GM23248 (cell line): ENCODE data around the gene ST8SIA1. TPM values are rescaled to one million over a fixed set of nuclear protein-coding genes. Genes with fewer than 3 reads are reported as not detected.

Experiments used
- DNase-seq: peaks from one replicate; pipeline ENCODE4 v3.0.0-alpha.2; 2015
- H2AFZ ChIP-seq: fragments of 200-600 bp; sonication (generic); 2 replicates; pipeline ENCODE4 v1.6.1; 2016; ENCODE audit warnings: antibody characterized with exemption
- H3F3A ChIP-seq: fragments of 200-600 bp; sonication (generic); 2 replicates; pipeline ENCODE4 v1.6.1; 2016; ENCODE audit warnings: mild to moderate bottlenecking, antibody characterized with exemption, mixed run types; ENCODE audit not compliant: insufficient read depth
- H3K27ac ChIP-seq: fragments of 200-600 bp; sonication (generic); 2 replicates; pipeline ENCODE4 v1.5.1; 2016; ENCODE audit warnings: mild to moderate bottlenecking
- H3K27me3 ChIP-seq: fragments of 200-600 bp; sonication (generic); replicated peaks from 2 replicates; pipeline ENCODE4 v1.6.1; 2016; ENCODE audit warnings: mild to moderate bottlenecking; ENCODE audit not compliant: insufficient read depth
- H3K36me3 ChIP-seq: fragments of 200-600 bp; sonication (generic); 2 replicates; pipeline ENCODE4 v1.6.1; 2016; ENCODE audit warnings: low read depth, mild to moderate bottlenecking
- H3K4me1 ChIP-seq: fragments of 200-600 bp; sonication (generic); 2 replicates; pipeline ENCODE4 v1.6.1; 2016; ENCODE audit warnings: mild to moderate bottlenecking; ENCODE audit not compliant: insufficient read depth
- H3K4me2 ChIP-seq: fragments of 200-600 bp; sonication (generic); one replicate; pipeline ENCODE4 v1.6.1; 2016; ENCODE audit warnings: mild to moderate bottlenecking; ENCODE audit not compliant: unreplicated experiment
- H3K4me3 ChIP-seq: fragments of 200-600 bp; sonication (generic); 2 replicates; pipeline ENCODE4 v1.5.1; 2016; ENCODE audit warnings: mild to moderate bottlenecking
- H3K79me2 ChIP-seq: fragments of 200-600 bp; sonication (generic); 2 replicates; pipeline ENCODE4 v1.6.1; 2016; ENCODE audit warnings: mild to moderate bottlenecking; ENCODE audit not compliant: insufficient read depth
- H3K9ac ChIP-seq: fragments of 200-600 bp; sonication (generic); 2 replicates; pipeline ENCODE4 v1.6.1; 2016; ENCODE audit warnings: mild to moderate bottlenecking
- H3K9me2 ChIP-seq: fragments of 200-600 bp; sonication (generic); 2 replicates; pipeline ENCODE4 v1.6.1; 2016; ENCODE audit warnings: mixed run types, mild to moderate bottlenecking, moderate library complexity; ENCODE audit not compliant: insufficient read depth
- H3K9me3 ChIP-seq: fragments of 200-600 bp; sonication (generic); one replicate; pipeline ENCODE4 v1.6.1; 2017; ENCODE audit warnings: low read depth
- H4K20me1 ChIP-seq: fragments of 200-600 bp; sonication (generic); 2 replicates; pipeline ENCODE4 v1.6.0; 2016; ENCODE audit not compliant: insufficient read depth
- EZH2 ChIP-seq: fragments of 200-600 bp; sonication (generic); IDR thresholded peaks from 2 replicates; pipeline ENCODE4 v1.6.1; 2018; ENCODE audit warnings: antibody characterized with exemption, mild to moderate bottlenecking; ENCODE audit not compliant: insufficient read depth, poor library complexity, severe bottlenecking
- EZH2phosphoT487 ChIP-seq: fragments of 200-600 bp; sonication (generic); IDR thresholded peaks from 2 replicates; pipeline ENCODE4 v1.6.1; 2018; ENCODE audit warnings: antibody characterized with exemption, moderate library complexity, mild to moderate bottlenecking, low read depth; ENCODE audit not compliant: insufficient read depth
- WGBS, 2 experiments: methylation state at CpG; one replicate each; pipeline ENCODE4 v1.1.6; 2015 to 2017; ENCODE audit warnings: low lambda C conversion rate in 2 of 2, low coverage in 1 of 2; ENCODE audit errors: missing lambda C conversion rate in 2 of 2; 5-methylcytosine and 5-hydroxymethylcytosine counted together
- in situ Hi-C: fragments of 300-500 bp; cut with MboI; formaldehyde crosslinking; loops from 2 replicates; pipeline ENCODE4 v1.15.0; 2020
- polyA plus RNA-seq: library from polyadenylated mRNA; unstranded; fragments of >200 nt; fragmentation: Nextera tagmentation; extraction: Ambion mirVana; gene quantifications from 2 replicates; pipeline ENCODE4 v1.2.1, GENCODE V29; 2016
- total RNA-seq: library from RNA; depleted of rRNA; stranded (reverse); fragments of >200 nt; shearing (Covaris generic); gene quantifications from 2 replicates; pipeline ENCODE4 v1.2.3, GENCODE V29; 2014

ST8SIA1 gene
- total and polyA plus RNA-seq, 2 experiments from 2014 or later, result 0.15 TPM; not detected in 1

DNA sequence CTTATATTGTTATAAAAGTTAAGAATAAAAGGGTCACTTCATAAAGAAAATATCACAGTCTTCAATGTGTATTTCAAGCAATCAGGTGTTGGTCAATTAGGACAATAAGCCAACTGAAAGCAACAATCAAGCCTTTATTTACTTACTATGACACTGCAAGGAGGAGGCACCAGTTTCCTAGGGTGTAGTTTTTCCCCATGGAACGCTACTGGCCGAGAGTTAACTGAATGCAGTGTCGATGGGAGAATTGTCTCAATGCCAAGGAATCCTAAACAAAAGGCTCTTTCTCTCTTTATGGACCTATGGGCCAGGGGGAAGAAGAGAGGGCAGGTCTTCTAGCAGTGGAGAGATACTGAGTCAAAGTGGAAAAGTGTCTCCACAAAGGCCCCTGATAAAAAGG is 146.1 kb downstream of the ST8SIA1 start:
- 81 to 82% methylated on average over 3 of the region's 3 CpGs for WGBS, 2 experiments
- H3F3A ChIP-seq, result no peaks in the 10 kb centered on the region
- no peaks in the 10 kb centered on the region for H3K9me3 ChIP-seq
- H4K20me1 ChIP-seq, result no peaks in the 10 kb centered on the region
- no peak for DNase-seq
- no peak overlapping the region for H2AFZ ChIP-seq
- no peaks in the 10 kb centered on the region for H3K36me3 ChIP-seq
- H3K79me2 ChIP-seq, result no peaks in the 10 kb centered on the region
- no peak for TF ChIP-seq EZH2
- H3K4me3 ChIP-seq, result no peak overlapping the region
- no peaks in the 10 kb centered on the region for H3K4me1 ChIP-seq
- H3K9ac ChIP-seq, result no peak overlapping the region
- in situ Hi-C loops, result no loop called here
- no peak overlapping the region for H3K4me2 ChIP-seq
- no peak overlapping the region for H3K27ac ChIP-seq
- H3K27me3 ChIP-seq, result peaks cover 7% of the 10 kb centered on the region
- no peaks in the 10 kb centered on the region for H3K9me2 ChIP-seq

DNA sequence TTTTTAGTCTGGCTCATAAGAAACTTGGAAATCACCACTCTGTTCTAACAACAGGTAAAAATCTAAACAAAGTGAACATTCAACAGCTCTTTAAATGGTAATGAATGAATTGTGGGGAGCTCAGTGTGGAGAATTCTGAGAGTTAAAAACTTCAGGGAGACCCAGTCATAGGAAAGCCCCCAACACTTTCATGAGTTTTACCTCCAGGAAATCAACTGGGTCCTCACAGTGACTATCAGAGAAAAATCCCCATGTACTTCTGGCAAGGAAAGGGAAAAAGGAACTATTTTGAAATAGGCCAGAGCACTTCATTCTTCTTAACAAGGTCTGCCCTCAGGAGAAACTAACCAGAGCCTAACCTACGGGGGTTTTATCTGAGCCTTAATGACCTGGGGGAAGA is 153.8 kb downstream of the ST8SIA1 start:
- no peak for TF ChIP-seq EZH2phosphoT487
- WGBS, 2 experiments, result 11 to 14% methylated on average over 1 of the region's 1 CpG
- Histone ChIP-seq H3K4me2 (no peak overlapping the region), H3K9ac (no peak overlapping the region), H3K4me3 (no peak overlapping the region), H4K20me1 (no peaks in the 10 kb centered on the region), H3K9me3 (no peaks in the 10 kb centered on the region), H3K4me1 (no peaks in the 10 kb centered on the region), H3K36me3 (no peaks in the 10 kb centered on the region), H3K27me3 (peaks cover 20% of the 10 kb centered on the region; the same call in 1 of the 2 replicates), H3F3A (no peaks in the 10 kb centered on the region), H2AFZ (no peak overlapping the region), H3K79me2 (no peaks in the 10 kb centered on the region), H3K27ac (no peak overlapping the region), H3K9me2 (no peaks in the 10 kb centered on the region)
- DNase-seq, result no peak
- in situ Hi-C loops, result no loop called here

DNA sequence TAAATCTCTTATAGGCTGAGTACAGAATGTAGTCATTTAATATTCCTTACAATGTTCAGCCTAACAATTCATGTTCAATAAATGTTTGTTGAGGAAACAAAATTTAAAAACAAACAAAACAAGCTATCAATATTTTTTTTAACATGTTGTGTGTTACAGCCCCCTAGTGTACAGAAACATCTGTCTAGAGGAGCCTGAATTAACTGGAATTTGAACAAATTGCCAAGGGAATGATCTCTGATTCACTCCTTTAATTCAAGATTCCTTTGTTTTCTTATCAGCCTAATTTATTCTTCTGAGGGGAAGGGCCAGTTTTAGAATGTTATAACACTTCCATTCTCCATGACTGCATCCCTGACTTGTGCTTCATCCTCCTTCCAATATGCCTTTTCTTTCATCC is 161.3 kb downstream of the ST8SIA1 start:
- Histone ChIP-seq H4K20me1 (no peaks in the 10 kb centered on the region), H3K36me3 (no peaks in the 10 kb centered on the region), H3K9ac (no peak overlapping the region), H3K79me2 (no peaks in the 10 kb centered on the region), H3K9me2 (no peaks in the 10 kb centered on the region), H3K4me2 (no peak overlapping the region), H3K27me3 (no peaks in the 10 kb centered on the region), H3K27ac (no peak overlapping the region), H3K9me3 (no peaks in the 10 kb centered on the region), H3F3A (no peaks in the 10 kb centered on the region), H2AFZ (no peak overlapping the region), H3K4me1 (no peaks in the 10 kb centered on the region), H3K4me3 (no peak overlapping the region)
- in situ Hi-C loops, result no loop called here
- TF ChIP-seq EZH2, result no peak
- no peak for TF ChIP-seq EZH2phosphoT487
- DNase-seq, result peak; percentile 0

DNA sequence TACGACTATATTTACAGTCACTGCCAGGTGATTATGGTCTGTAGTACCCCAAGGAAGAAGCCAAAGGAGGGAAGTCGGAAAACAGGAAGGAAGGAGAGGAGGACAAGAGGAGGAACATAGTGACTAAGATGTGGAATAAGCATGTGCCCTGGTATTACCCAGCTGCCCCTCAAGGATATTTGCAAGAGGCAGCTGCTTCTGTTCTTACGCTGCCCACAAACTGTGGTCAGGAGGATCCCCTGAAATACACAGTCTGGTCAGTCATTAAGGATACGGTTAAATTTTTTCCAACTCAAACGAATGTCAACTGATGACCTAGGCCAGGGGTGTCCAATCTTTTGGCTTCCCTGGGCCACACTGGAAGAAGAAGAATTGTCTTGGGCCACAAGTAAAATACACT is 162.0 kb downstream of the ST8SIA1 start:
- no peak overlapping the region for H3K9ac ChIP-seq
- in situ Hi-C loops, result no loop called here
- H3F3A ChIP-seq, result no peaks in the 10 kb centered on the region
- no peak overlapping the region for H3K4me2 ChIP-seq
- TF ChIP-seq EZH2phosphoT487, result no peak
- H3K9me2 ChIP-seq, result no peaks in the 10 kb centered on the region
- no peaks in the 10 kb centered on the region for H3K4me1 ChIP-seq
- WGBS, 2 experiments, result 74% methylated on average over 5 of the region's 5 CpGs
- H3K9me3 ChIP-seq, result no peaks in the 10 kb centered on the region
- no peaks in the 10 kb centered on the region for H3K36me3 ChIP-seq
- no peak for DNase-seq
- no peaks in the 10 kb centered on the region for H4K20me1 ChIP-seq
- H3K27ac ChIP-seq, result no peak overlapping the region
- H3K4me3 ChIP-seq, result no peak overlapping the region
- H3K79me2 ChIP-seq, result no peaks in the 10 kb centered on the region
- no peaks in the 10 kb centered on the region for H3K27me3 ChIP-seq
- no peak overlapping the region for H2AFZ ChIP-seq

DNA sequence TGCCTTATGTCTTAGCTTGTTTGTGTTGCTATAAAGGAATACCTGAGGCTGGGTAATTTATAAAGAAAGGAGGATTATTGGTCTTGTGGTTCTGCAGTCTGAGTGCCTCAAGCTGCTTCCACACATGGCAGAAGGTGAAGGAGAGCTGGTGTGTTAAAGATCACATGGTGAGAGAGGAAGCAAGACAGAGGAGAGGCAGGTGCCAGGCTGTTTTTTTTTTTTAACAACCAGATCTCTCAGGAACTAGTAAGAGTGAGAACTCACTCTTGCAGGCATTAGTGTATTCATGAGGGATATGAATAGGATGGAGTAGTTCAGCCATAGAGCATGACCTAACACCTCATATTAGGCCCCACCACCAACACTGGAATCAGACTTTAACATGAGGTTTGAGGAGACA is 165.1 kb downstream of the ST8SIA1 start:
- Histone ChIP-seq H3K4me3 (no peak overlapping the region), H3K9me2 (no peaks in the 10 kb centered on the region), H3F3A (no peaks in the 10 kb centered on the region), H3K36me3 (no peaks in the 10 kb centered on the region), H3K27me3 (peaks cover under 1% of the 10 kb centered on the region; the same call in 1 of the 2 replicates), H3K27ac (no peak overlapping the region), H3K4me1 (no peaks in the 10 kb centered on the region), H3K9me3 (no peaks in the 10 kb centered on the region), H4K20me1 (no peaks in the 10 kb centered on the region), H3K9ac (no peak overlapping the region), H3K79me2 (no peaks in the 10 kb centered on the region), H2AFZ (no peak overlapping the region), H3K4me2 (no peak overlapping the region)
- TF ChIP-seq EZH2, result no peak
- no peak for TF ChIP-seq EZH2phosphoT487
- DNase-seq, result no peak
- in situ Hi-C loops, result no loop called here
